Skeletal muscle tissue (tissue), 4 donors: ENCODE data around the gene MRPS23. TPM values are rescaled to one million over a fixed set of nuclear protein-coding genes. Genes with fewer than 3 reads are reported as not detected.
"Not testable (repeated sequence)": the region's sequence is repeated elsewhere in the genome, so short reads cannot be mapped to it uniquely, and the experiment has no call there.

Experiments used
- H3K27ac ChIP-seq: one replicate; pipeline ENCODE4 v1.7.0; 2013; ENCODE audit warnings: mild to moderate bottlenecking, low read depth, low read length, inconsistent platforms
- H3K27me3 ChIP-seq, 3 donors: one replicate each; pipeline ENCODE4 v1.7.0; 2013; ENCODE audit warnings: low read length in 3 of 3; ENCODE audit not compliant: control insufficient read depth in 3 of 3, insufficient read depth in 3 of 3
- H3K36me3 ChIP-seq, 3 donors: one replicate each; pipeline ENCODE4 v1.7.0; 2013; ENCODE audit warnings: low read length in 3 of 3; ENCODE audit not compliant: control insufficient read depth in 3 of 3, insufficient read depth in 3 of 3
- H3K4me1 ChIP-seq, 3 donors: one replicate each; pipeline ENCODE4 v1.7.0; 2013; ENCODE audit warnings: low read length in 3 of 3, mild to moderate bottlenecking in 3 of 3; ENCODE audit not compliant: control insufficient read depth in 3 of 3, insufficient read depth in 3 of 3
- H3K4me3 ChIP-seq, 3 donors: one replicate each; pipeline ENCODE4 v1.7.0; 2013; ENCODE audit warnings: low read length in 3 of 3
- H3K9ac ChIP-seq, 3 donors: one replicate each; pipeline ENCODE4 v1.7.0; 2013; ENCODE audit warnings: low read length in 3 of 3, mild to moderate bottlenecking in 3 of 3, moderate library complexity in 2 of 3, low read depth in 1 of 3
- H3K9me3 ChIP-seq, 3 donors: one replicate each; pipeline ENCODE4 v1.7.0; 2013; ENCODE audit warnings: low read length in 3 of 3; ENCODE audit not compliant: control insufficient read depth in 3 of 3
- total RNA-seq: library from RNA; depleted of rRNA; stranded (reverse); fragments of >200 nt; gene quantifications from one replicate; pipeline ENCODE4 v1.2.3, GENCODE V29; 2014
- donor health status: Osteomylitis.

The MRPS23 gene
- total RNA-seq, 1 donor from 2014 or later = 10.4 TPM

DNA sequence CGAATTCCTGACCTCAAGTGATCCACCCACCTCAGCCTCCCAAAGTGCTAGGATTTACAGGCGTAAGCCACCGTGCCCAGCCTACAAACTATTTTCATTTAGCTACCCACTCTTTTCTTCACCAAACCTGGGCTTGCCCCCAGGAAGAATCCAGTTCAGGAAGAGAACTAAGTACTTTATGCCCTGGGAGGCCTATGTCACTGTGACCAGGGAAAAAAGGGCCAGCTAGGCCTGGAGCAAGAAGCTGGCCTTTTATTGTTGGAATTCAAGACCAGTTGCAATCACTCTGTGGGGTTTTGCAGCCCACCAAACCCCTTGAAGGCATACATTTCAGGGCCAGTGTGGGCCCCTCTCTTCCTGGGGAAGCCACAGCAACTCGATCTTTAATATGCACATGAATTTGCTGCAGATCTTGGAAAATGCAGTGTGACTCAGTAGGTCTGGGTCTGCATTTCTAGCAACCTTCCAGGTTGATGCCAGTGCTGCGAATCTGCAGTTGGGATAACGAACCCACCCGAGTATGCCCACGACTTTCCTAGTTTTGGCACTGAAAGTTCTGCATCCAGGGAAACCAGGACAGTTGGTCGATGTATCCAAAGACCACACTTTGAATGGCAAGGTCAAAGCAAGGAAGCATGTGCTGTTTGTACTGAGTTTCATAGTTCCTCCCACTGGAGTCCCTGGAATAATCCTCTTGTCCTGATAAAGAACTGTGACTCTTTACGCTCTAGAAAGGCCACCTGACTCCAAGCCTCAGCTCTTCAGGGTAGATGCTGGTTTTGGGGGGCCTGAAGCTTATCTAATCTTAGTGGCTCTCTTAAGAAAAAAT, 7.2 kb upstream of the MRPS23 start:
- Histone ChIP-seq H3K27ac (no peak overlapping the region), H3K4me1 (peaks cover 47 to 80% (median 57%) of the 10 kb centered on the region in 3 donors), H3K9me3 (no peaks in the 10 kb centered on the region), H3K4me3 (no peak overlapping the region), H3K27me3 (no peaks in the 10 kb centered on the region), H3K36me3 (no peaks in the 10 kb centered on the region), H3K9ac (peak overlapping the region in 1 of 3 donors; percentile 45)

DNA sequence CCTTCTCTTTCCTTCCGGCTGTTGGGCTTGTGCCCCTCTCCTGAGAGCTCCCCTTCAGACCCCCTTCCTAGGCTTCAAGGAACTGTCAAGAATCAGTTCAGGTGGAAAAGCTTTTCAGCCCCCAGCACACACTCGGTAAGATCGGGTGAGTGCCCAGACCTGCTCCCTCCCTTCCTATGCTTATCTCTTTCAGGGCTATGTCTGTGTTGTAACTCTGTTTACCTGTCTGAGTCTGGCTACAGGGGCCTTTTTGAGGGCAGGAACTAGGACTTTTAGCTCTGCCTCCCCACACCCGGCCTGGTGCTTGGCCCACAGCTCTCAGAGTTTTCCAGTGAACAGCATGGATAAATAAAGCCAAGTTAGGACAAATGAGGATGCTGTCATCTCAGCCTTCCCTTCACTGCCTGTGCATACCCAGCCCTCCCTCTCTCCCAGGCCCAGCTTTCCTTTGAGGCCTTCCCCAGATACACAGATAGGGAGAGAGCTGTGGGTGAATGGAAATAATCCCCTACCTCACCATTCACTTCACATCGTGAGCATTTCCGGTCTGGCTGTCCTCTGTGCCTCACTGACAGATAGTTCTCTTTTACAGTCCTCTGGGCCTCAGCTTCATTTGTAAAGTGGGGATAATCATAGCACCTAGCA, 5.7 kb upstream of the MRPS23 start:
- Histone ChIP-seq H3K27me3 (no peaks in the 10 kb centered on the region), H3K4me3 (no peak overlapping the region), H3K4me1 (peaks cover 47 to 71% (median 50%) of the 10 kb centered on the region in 3 donors), H3K9ac (peak overlapping the region; percentile 3 to 40 (median 33)), H3K9me3 (no peaks in the 10 kb centered on the region), H3K36me3 (no peaks in the 10 kb centered on the region), H3K27ac (no peak overlapping the region)

DNA sequence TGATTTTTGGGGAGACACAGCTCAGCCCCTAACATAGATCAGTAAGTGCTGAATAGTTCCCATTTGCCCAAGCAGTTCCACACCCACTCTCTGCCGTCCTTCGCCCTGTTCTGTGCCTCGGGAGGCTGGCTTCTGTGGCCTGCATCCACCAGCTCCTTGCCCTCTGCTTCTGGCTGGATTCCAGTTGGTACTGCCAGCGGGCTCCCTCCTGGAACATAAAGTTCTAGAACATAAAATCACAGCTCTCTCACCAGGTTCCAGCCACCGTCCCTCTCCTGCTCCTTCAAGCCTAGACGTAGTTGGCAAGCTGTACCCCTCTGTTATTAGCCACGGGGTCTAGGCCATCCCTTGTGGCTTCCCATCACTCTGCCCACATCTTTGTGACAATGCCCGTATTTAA, 3.9 kb upstream of the MRPS23 start:
- Histone ChIP-seq H3K4me3 (no peak overlapping the region), H3K27ac (peak overlapping the region; percentile 95), H3K36me3 (peaks cover 0 to 7% (median 4%) of the 10 kb centered on the region in 3 donors), H3K4me1 (peaks cover 46 to 69% (median 51%) of the 10 kb centered on the region in 3 donors), H3K27me3 (no peaks in the 10 kb centered on the region), H3K9ac (peak overlapping the region in 1 of 3 donors; percentile 68), H3K9me3 (no peaks in the 10 kb centered on the region)

DNA sequence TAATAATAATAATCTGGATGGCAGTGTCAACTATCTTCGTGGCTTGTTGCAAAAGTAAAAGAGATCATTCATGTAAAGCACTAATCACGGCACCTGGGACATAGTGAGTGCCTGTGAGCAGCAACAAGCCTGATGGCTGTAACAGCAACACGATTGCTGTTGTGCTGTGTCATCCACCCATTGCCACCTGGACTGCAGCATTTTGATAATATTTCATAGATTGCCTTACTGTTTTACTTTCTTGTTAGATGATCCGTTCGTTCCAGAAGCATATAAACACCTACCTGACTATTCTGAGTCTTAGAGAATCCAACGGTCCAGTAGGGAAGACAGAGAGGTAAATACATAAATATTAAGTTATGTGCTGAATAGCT, 3.1 kb upstream of the MRPS23 start:
- Histone ChIP-seq H3K27ac (peak overlapping the region; percentile 95), H3K27me3 (no peaks in the 10 kb centered on the region), H3K36me3 (peaks cover 0 to 10% (median 6%) of the 10 kb centered on the region in 3 donors), H3K9me3 (no peaks in the 10 kb centered on the region), H3K4me3 (no peak overlapping the region), H3K4me1 (peaks cover 42 to 64% (median 46%) of the 10 kb centered on the region in 3 donors), H3K9ac (no peak overlapping the region)

DNA sequence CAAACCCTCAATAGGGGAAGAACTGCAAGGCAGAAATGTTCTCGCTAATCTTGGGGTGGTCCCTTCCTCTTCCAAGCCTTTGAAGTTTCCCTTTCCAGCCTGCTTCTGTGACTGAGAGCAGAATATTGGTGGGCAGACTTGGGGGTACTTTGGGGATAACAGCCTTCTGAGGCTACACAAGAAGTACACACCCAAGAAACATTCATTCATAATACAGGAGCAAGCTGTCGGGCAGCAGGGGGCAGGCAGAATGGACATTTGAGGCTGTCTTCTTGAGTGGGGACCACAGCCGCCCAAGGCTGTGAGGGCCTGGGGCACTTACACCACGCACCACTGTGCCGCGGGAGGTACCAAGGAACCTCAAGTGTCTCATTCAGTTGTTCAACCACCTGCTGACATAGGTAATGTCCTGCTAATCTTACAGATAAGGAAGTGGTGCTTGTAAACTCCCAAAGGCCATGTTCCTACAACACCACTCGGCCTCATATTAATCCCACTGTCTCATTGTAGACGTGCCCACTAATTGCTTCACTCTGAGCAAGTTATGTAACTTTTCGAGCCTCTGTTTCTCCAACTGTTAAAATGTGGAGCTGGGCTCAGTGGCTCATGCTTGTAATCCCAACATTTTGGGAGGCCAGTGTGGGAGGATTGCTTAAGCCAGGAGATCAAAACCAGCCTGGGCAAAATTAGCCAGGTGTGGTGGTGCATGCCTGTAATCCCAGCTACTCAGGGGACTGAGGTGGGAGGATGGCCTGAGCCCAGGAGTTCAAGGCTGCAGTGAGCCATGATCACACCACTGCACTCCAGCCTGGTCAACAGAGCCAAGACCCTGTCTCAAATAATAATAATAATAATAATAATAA, 2.5 kb upstream of the MRPS23 start:
- H3K9ac ChIP-seq = peak overlapping the region; percentile 74 to 84 (median 83)
- H3K4me3 ChIP-seq = peak overlapping the region; percentile 24 to 67 (median 56)
- H3K9me3 ChIP-seq = no peaks in the 10 kb centered on the region
- peaks cover 42 to 60% (median 44%) of the 10 kb centered on the region in 3 donors for H3K4me1 ChIP-seq
- H3K27me3 ChIP-seq = no peaks in the 10 kb centered on the region
- H3K36me3 ChIP-seq = peaks cover 0 to 11% (median 6%) of the 10 kb centered on the region in 3 donors
- H3K27ac ChIP-seq = peak overlapping the region; percentile 95

DNA sequence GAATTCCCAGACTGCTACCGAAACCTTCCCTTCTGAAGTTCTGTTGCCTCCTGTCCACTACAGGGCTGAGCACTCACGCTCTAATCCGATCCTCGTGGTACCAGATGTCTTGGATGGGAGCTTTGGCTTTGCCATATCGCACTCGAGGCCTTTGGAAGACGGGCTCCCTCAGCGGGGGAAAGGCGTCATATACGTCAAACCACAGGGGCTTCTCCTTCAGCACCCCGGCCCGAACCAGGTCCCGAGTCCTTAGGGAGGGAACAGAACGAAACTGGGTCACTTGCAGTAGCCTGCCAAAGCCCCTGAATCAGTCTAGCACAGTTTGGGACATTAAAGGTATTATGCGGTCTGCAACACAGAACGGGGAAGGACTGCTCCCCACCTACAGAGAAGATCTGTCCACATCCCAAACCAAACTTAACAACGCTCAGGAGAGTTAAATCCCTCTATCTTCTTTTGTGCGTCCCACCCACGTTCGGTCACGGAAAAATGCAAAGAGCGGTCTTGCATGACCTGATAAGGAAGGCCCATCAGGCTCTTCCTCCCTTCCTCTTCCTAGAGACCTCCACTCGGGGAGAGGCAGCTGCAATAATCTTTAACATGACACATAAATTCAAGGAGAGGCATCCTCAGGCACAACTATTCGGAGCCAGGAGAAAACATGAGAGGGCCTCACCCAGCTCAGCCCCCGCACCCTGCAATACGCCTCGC, 526 bp downstream of the MRPS23 start:
- Histone ChIP-seq H3K9me3 (no peaks in the 10 kb centered on the region), H3K4me1 (peaks cover 37 to 42% (median 40%) of the 10 kb centered on the region in 3 donors), H3K36me3 (peaks cover 0 to 11% (median 8%) of the 10 kb centered on the region in 3 donors), H3K27me3 (no peaks in the 10 kb centered on the region), H3K4me3 (peak overlapping the region; percentile 99 to 100 (median 99)), H3K27ac (peak overlapping the region; percentile 95), H3K9ac (peak overlapping the region; percentile 95 to 98 (median 96))

DNA sequence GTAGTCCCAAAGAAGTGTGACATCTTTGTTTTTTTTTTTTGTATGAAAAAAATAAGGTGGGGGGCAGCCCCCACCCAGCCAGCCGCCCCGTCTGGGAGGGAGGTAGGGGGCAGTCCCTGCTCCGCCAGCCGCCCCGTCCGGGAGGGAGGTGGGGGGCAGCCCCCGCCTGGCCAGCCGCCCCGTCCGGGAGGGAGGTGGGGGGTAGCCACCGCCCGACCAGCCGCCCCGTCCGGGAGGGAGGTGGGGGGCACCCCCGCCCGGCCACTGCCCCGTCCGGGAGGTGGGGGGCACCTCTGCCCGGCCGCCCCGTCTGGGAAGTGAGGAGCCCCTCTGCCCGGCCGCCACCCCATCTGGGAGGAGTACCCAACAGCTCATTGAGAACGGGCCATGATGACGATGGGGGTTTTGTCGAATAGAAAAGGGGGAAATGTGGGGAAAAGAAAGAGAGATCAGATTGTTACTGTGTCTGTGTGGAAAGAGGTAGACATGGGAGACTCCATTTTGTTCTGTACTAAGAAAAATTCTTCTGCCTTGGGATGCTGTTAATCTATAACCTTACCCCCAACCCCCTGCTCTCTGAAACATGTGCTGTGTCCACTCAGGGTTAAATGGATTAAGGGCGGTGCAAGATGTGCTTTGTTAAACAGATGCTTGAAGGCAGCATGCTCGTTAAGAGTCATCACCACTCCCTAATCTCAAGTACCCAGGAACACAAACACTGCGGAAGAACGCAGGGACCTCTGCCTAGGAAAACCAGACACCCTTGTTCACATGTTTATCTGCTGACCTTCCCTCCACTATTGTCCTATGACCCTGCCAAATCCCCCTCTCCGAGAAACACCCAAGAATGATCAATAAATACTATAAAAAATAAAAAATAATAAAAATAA, 3.5 kb downstream of the MRPS23 start:
- H3K9ac ChIP-seq, H3K27me3 ChIP-seq, H3K27ac ChIP-seq, H3K4me3 ChIP-seq, H3K9me3 ChIP-seq: not testable (repeated sequence)
- H3K4me1 ChIP-seq = peaks cover 14 to 24% (median 22%) of the 10 kb centered on the region in 3 donors
- peaks cover 0 to 18% (median 11%) of the 10 kb centered on the region in 3 donors for H3K36me3 ChIP-seq

DNA sequence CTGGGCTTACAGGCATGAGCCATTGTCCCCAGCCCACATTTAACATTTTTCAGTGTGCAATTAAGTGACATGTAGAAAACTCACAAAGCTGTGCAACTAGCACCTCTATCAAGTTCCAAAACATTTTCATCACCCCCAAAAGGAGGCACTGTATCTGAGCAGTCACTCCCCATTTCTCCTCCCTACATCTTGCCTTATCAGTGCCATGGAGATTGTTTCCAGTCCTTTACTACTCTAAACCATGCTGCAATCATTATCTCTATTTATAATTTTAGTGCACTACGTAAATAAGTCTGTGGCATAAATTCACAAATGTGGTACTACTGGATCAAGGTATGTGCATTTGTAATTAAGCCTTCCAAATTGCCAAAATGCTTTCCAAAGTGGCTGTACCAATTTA, 7.6 kb downstream of the MRPS23 start:
- H3K9me3 ChIP-seq = no peaks in the 10 kb centered on the region
- H3K36me3 ChIP-seq = peaks cover 0 to 13% (median 12%) of the 10 kb centered on the region in 3 donors
- H3K4me3 ChIP-seq = no peak overlapping the region
- peaks cover 16 to 38% (median 19%) of the 10 kb centered on the region in 3 donors for H3K4me1 ChIP-seq
- H3K9ac ChIP-seq = no peak overlapping the region
- H3K27me3 ChIP-seq = no peaks in the 10 kb centered on the region
- no peak overlapping the region for H3K27ac ChIP-seq
